GM21423 (cell line): ENCODE measurements around the gene ANO10.

Experiments
- ATAC-seq: cut with Tn5 transposase; IDR thresholded peaks from one replicate; pipeline ENCODE4 v1.9.1; 2021; ENCODE audit warnings: mild to moderate bottlenecking, moderate library complexity; ENCODE audit not compliant: unreplicated experiment

The ANO10 gene

GRCh38 chr3:43326891-43327581 is 294.8 kb downstream of the ANO10 start:
- ATAC-seq, result no peak

- ATAC-seq, result no peak
Observed at GRCh38 chr3:43323541-43323940, 298.3 kb downstream of the ANO10 start.

- ATAC-seq, result no peak
Observed at GRCh38 chr3:43320288-43320687, 301.5 kb downstream of the ANO10 start.

GRCh38 chr3:43319794-43320193 is 302.0 kb downstream of the ANO10 start:
- no peak for ATAC-seq

- ATAC-seq, result no peak
Observed at GRCh38 chr3:43319376-43319775, 302.4 kb downstream of the ANO10 start.

- ATAC-seq, result no peak
Observed at GRCh38 chr3:43317461-43318316, 304.1 kb downstream of the ANO10 start.

- ATAC-seq, result no peak
Observed at GRCh38 chr3:43316783-43317460, 304.9 kb downstream of the ANO10 start.
